AG10803 (cell line): ENCODE data around the gene SLC25A21.

Source experiments
- DNase-seq: peaks from one replicate; pipeline ENCODE4 v3.0.0; 2010; ENCODE audit warnings: low read depth
- H3K4me3 ChIP-seq: 2 replicates; pipeline ENCODE4 v1.5.1; 2011; ENCODE audit warnings: mild to moderate bottlenecking, low read length, control low read depth
- TF ChIP-seq, protein P1 (sequence below): conservative IDR thresholded peaks from 2 replicates; pipeline ENCODE4 v1.5.1; 2011; ENCODE audit warnings: mild to moderate bottlenecking, low read length, control low read depth, inconsistent platforms

The SLC25A21 gene

DNA sequence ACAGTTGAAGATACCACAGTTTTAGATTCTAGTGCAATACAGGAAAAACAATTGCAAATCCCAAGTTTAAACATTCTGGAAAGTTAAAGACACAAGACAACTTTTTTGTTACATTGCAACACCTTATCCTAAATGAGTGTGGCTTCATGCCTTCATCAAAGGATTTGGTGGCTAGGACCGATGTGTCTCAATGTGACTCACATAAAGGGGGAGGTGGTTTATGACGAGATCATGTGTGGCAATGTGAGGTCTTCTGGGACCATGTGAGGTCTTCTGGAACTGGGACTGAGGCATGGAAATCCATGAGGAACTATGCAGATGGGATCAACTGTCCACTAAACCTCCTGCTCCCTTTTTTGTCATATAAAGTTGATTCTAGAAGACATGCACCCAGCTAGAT is 344.5 kb downstream of the SLC25A21 start:
- no peak for DNase-seq
- no peak overlapping the region for H3K4me3 ChIP-seq
- TF ChIP-seq, protein P1, sequence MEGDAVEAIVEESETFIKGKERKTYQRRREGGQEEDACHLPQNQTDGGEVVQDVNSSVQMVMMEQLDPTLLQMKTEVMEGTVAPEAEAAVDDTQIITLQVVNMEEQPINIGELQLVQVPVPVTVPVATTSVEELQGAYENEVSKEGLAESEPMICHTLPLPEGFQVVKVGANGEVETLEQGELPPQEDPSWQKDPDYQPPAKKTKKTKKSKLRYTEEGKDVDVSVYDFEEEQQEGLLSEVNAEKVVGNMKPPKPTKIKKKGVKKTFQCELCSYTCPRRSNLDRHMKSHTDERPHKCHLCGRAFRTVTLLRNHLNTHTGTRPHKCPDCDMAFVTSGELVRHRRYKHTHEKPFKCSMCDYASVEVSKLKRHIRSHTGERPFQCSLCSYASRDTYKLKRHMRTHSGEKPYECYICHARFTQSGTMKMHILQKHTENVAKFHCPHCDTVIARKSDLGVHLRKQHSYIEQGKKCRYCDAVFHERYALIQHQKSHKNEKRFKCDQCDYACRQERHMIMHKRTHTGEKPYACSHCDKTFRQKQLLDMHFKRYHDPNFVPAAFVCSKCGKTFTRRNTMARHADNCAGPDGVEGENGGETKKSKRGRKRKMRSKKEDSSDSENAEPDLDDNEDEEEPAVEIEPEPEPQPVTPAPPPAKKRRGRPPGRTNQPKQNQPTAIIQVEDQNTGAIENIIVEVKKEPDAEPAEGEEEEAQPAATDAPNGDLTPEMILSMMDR = no peak

DNA sequence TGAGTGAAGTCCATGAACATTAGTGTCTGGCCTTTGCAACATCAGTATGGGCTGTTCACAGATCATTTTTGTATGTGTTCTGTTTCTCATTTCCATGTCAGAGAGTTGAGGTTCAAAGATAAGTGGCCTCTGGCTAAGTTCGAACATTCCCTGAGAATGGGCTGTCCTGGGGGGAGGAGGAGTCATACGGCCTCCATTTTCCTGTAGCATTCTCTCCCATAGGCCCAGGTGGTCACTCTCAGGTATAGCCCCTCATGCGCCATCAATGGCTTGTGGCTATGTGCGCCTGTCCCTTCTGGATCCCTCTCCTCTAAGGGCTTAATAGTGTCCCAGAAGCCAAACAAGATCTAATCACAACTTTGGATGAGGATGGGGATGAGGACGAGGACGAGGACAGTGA is 345.8 kb downstream of the SLC25A21 start:
- no peak overlapping the region for H3K4me3 ChIP-seq
- DNase-seq = no peak

DNA sequence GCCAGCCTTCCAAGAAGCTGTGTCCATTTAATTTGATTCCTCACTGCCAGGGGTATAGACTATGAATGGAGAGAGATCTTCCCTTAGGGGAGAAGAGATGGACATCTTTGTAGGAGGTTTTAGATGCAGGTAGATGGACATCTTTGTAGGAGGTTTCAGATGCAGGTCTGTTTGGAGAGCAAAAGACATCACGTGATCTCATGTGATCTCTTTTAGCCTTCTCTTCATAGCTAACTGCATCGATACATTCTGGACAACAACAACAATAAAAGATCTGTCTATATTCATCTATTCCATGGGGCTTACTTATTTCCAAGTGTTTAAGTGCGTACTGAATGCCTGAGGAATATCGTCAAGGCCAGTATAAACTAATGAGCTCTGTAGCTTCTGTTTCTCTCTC is 347.6 kb downstream of the SLC25A21 start:
- no peak for DNase-seq
- H3K4me3 ChIP-seq = no peak overlapping the region

More for the DNA sequence above, 345.8 kb downstream of the SLC25A21 start:
- TF ChIP-seq, protein P1 = no peak

DNA sequence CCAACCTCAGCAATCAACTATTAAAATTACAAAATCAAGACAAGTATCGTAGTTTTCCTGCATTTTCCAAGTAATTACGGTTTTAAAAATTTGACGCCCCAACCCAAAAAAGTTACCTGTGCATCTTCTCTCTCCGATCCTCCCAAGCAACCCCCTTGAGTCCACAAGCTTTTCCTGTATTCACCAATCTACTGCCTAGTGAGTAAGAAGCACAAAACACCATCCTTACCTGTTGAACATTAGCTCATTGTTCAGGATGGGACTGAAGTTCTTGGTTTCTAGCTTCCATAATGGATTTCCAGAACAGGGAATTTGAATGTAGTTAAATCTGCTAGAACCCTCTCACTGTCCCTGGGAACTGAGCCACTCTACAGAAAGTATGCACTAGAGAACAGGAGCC is 348.8 kb downstream of the SLC25A21 start:
- TF ChIP-seq, protein P1 = no peak
- no peak overlapping the region for H3K4me3 ChIP-seq
- no peak for DNase-seq

More for the DNA sequence above, 347.6 kb downstream of the SLC25A21 start:
- TF ChIP-seq, protein P1 = no peak

DNA sequence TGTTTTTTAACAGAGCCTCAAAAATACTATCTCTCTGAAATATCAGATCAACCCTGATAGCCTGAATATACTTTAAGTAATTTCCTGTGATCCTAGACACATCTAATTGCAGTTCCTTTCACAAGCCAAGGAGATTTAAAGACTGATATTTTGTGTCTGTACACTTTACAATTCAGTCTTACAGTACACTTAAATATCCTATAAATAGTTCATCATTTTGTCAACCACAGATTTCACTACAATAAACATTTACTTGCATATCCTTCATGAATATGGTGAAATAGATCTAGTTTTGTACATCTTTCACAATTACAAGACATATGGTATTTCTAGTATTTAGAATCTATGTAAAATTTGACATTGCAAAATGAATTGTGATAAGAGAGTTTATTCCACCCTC is 349.7 kb downstream of the SLC25A21 start:
- H3K4me3 ChIP-seq = no peak overlapping the region
- no peak for DNase-seq
- TF ChIP-seq, protein P1 = no peak

DNA sequence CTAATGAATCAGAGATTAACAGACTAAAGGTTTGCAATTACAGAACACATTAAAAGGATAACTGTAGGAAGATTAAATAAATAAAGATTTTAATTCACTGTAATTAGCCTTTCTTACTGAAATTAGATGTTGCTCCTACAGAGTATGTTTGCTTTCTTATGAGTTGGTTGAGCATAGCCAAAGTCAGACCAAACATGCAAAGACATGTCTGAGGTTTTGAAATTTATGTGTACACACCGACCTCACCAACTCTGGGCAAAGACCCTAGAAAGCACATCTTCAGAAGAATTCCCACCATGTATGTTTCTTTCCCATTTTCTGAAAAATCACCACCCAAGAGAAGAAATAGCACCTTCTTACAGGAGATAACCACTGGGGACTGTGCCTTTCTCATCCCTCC is 351.5 kb downstream of the SLC25A21 start:
- no peak overlapping the region for H3K4me3 ChIP-seq
- DNase-seq = no peak
- TF ChIP-seq, protein P1 = no peak

DNA sequence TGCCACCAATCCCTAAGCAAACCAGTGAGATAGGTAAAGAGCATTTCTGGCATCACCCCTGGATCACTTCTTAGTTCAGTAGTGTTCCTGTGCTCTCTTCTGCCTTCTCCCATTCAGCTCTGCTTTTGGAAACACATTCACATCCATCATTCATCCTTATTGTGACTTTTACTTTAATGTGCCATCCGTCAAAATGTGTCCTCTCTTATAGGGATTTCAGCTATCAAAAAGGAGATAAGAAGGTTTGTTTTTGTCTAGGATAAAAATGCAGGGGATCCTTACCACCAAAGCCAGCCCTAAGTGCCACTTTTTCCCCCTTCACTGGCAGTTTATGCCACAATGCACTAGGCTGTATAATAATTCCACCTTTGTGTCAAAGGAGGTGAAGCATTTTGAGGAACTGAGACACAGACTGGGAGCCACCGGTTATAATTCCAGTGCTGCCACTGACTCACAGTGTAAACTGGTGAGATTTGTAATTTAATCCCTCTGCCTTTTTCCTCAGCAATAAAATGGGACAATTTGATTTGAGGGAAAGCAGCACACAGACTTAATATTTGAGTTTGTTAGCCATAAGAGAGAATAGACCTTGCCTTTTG is 352.2 kb downstream of the SLC25A21 start:
- TF ChIP-seq, protein P1 = no peak
- no peak overlapping the region for H3K4me3 ChIP-seq
- DNase-seq = no peak
